Activated naive CD8-positive, alpha-beta T cell treated with anti-CD3 and anti-CD28 coated beads for 36 hours (primary cell): ENCODE measurements around the gene DEFB110. TPM values are rescaled to one million over a fixed set of nuclear protein-coding genes. Genes with fewer than 3 reads are reported as not detected.

ENCODE experiments used
- DNase-seq: peaks from one replicate; pipeline ENCODE4 v3.0.0; 2021
- H3K27ac Mint-ChIP-seq: one replicate; pipeline ENCODE4 v1.8.0; 2022; ENCODE audit warnings: mild to moderate bottlenecking, moderate library complexity, mixed read lengths
- H3K27me3 Mint-ChIP-seq: one replicate; pipeline ENCODE4 v1.8.0; 2022; ENCODE audit warnings: mild to moderate bottlenecking, mixed read lengths
- H3K36me3 Mint-ChIP-seq: one replicate; pipeline ENCODE4 v1.8.0; 2021; ENCODE audit warnings: mild to moderate bottlenecking, mixed read lengths
- H3K4me1 Mint-ChIP-seq: one replicate; pipeline ENCODE4 v1.8.0; 2021; ENCODE audit warnings: mixed read lengths
- H3K4me3 Mint-ChIP-seq: one replicate; pipeline ENCODE4 v1.8.0; 2022; ENCODE audit warnings: mild to moderate bottlenecking, moderate library complexity, mixed read lengths
- H3K9me3 Mint-ChIP-seq: one replicate; pipeline ENCODE4 v1.8.0; 2022; ENCODE audit warnings: mixed read lengths
- total RNA-seq, 2 experiments: library from RNA; stranded (reverse); gene quantifications; one replicate each; pipeline ENCODE4 v1.2.3, GENCODE V29; 2021

DEFB110 gene
- total RNA-seq, 2 experiments from 2014 or later, result not detected

DNA sequence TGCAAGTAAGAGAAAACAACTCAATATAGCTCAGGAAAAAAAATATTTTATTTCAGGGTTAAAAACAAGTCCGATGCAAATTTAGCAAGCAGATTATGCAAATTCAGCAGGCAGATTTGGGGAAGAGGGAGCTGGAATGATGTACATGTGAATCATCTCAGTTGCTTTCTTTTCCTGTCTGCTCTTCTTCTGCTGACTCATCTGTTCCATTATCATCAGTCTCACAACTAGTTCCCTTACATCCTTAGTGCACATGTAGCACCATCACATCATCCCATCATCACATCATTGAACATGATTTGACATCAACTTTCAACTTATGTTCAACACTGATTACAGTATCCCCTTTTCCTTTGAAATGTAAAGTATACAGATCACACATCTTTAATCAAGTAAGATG, 40.9 kb downstream of the DEFB110 start:
- Mint-ChIP-seq H3K36me3 (no peaks in the 10 kb centered on the region), H3K27ac (no peak overlapping the region), H3K27me3 (no peaks in the 10 kb centered on the region), H3K9me3 (no peaks in the 10 kb centered on the region), H3K4me3 (no peak overlapping the region), H3K4me1 (peaks cover 3% of the 10 kb centered on the region)
- no peak for DNase-seq

DNA sequence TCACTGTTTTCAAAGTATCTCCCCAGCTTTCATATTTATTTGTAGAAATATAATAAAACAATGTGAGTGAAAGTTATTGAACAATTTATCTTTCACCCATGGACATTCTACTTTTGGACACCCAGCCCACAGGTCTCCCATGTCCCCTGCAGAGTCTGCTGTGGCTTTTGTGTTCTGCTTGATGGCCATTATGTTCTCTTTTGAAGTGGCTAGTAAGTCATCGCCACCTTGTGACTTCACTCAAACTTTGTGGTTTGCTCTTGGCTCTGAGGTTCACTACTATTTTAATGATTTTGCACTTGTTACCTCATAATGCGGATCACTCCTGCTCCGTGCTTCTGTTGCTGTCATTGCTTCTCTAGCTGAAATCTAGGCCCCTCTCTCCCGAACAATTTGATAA, 42.2 kb downstream of the DEFB110 start:
- no peak for DNase-seq
- no peaks in the 10 kb centered on the region for H3K36me3 Mint-ChIP-seq
- peaks cover 3% of the 10 kb centered on the region for H3K4me1 Mint-ChIP-seq
- no peak overlapping the region for H3K27ac Mint-ChIP-seq
- H3K27me3 Mint-ChIP-seq, result no peaks in the 10 kb centered on the region
- no peak overlapping the region for H3K4me3 Mint-ChIP-seq
- H3K9me3 Mint-ChIP-seq, result no peaks in the 10 kb centered on the region

DNA sequence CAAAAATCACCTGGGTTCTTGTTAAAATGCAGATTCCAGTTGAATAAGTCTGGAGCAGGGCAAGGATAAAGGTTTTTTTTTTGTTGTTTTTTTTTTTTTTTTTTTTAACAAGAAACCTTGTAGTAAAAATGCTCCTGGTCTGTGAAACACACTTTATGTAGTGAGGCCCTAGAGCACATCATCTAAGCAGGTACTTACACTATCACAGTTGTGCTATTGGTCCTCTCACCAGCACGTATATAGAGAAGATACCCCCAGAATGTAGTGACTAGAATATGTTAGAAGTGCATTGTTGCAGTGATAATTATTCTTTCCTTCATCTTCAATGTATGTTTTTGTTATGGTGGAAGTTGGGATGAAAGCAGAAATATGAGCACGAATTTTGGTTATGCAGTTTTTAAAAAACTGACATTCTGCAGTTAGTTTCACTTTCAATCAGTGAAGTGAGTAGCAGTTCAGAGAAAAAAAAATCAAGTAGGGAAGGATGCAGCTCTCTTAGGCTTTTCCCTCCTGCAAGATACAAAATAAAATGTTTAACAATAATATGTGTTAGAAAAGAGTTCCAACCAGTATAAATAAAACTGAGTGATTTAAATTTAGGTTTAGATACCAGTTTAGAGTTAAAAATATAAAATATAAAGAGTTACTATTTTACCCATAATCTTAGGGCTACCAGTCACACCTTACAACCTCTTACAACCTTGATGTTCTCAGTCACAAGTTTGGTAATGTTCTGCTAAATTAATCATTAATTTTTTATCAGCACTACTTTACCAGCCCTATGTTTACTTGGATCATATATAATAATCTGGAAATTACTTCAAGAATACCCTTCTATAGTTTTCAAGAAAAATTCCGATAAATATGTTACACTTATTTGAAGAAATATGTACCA, 43.2 kb downstream of the DEFB110 start:
- no peak for DNase-seq
- Mint-ChIP-seq H3K4me3 (no peak overlapping the region), H3K27me3 (no peaks in the 10 kb centered on the region), H3K36me3 (no peaks in the 10 kb centered on the region), H3K27ac (no peak overlapping the region), H3K9me3 (no peaks in the 10 kb centered on the region), H3K4me1 (peaks cover 3% of the 10 kb centered on the region)

DNA sequence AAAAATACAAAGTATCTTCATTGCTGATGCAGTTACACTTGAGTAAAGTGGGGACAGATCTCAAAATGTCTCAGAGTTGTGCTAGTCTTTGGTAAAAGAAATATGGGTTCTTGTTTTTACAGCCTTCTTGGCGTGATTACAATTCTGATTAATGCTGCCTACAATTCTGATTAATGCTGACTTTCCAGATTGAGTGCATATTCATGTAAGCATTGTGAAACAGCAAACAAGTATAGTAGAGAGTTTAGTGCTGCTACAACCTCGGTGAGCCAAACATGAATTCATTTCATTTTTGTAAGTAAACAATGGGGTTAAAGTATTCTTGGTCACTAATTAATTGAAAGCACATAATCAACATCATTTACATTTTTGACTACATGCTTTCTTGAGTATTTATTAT, 52.2 kb downstream of the DEFB110 start, which contains the start of gene DEFB113:
DEFB113 (minus strand) TSS at position 21 of the 400 bp plus-strand sequence; CDS start at position 21, 0 bp downstream.
- Mint-ChIP-seq H3K4me3 (no peak within 1 kb of the TSS), H3K36me3 (no peaks in the 10 kb centered on the region), H3K27ac (no peak within 1 kb of the TSS), H3K9me3 (no peaks in the 10 kb centered on the region), H3K4me1 (no peaks in the 10 kb centered on the region), H3K27me3 (no peaks in the 10 kb centered on the region)
- no peak for DNase-seq

Other genes starting within 250 kb of the DEFB110 start
- not detected for gene PGK2, start 234.7 kb downstream of the DEFB110 start, total RNA-seq
- not detected for gene CRISP1, start 155.5 kb downstream of the DEFB110 start, total RNA-seq
- not detected for gene DEFB114, start 57.8 kb downstream of the DEFB110 start, total RNA-seq
- not detected for gene DEFB113, start 52.4 kb downstream of the DEFB110 start, total RNA-seq
- not detected for gene DEFB112, start 27.9 kb upstream of the DEFB110 start, total RNA-seq